ENCODE results near the gene S100A12.
"Not testable (repeated sequence)": the region's sequence is repeated elsewhere in the genome, so short reads cannot be mapped to it uniquely, and the experiment has no call there.

Gene S100A12

GRCh38 chr1:153418758-153419435 is 43.5 kb upstream of the S100A12 start:
- not testable (repeated sequence) for H4K91ac ChIP-seq (ENCODE audit: low read depth, low read length, poor library complexity); H4K8ac ChIP-seq (ENCODE audit: low read depth, low read length); H3K36me3 ChIP-seq (replicated peaks in 1 of 2; ENCODE audit: control insufficient read depth in 2 of 2, insufficient read depth in 2 of 2, low read length in 2 of 2); H3K4me1 ChIP-seq (ENCODE audit: control insufficient read depth in 2 of 2, insufficient read depth in 1 of 2, low read depth in 1 of 2, low read length in 2 of 2); H3K9me3 ChIP-seq (replicated peaks in 1 of 2; ENCODE audit: control insufficient read depth in 2 of 2, insufficient read depth in 1 of 2, low read depth in 1 of 2, low read length in 2 of 2); H2AFZ ChIP-seq (ENCODE audit: low read length); H2BK12ac ChIP-seq (ENCODE audit: low read length); H3K79me1 ChIP-seq (ENCODE audit: low read depth, low read length); H3K4ac ChIP-seq (ENCODE audit: low read length); H2BK5ac ChIP-seq (ENCODE audit: low read length); H3K27me3 ChIP-seq (ENCODE audit: control insufficient read depth in 3 of 3, insufficient read depth in 3 of 3, low read depth in 1 of 3, low read length in 3 of 3); H3K18ac ChIP-seq (ENCODE audit: low read length); H3K4me3 ChIP-seq (ENCODE audit: low read length in 2 of 2); H2BK120ac ChIP-seq (ENCODE audit: low read depth, low read length); H3K4me2 ChIP-seq (ENCODE audit: insufficient read depth, low read length, poor library complexity, severe bottlenecking); H3K23ac ChIP-seq (ENCODE audit: low read depth, low read length, poor library complexity); DNase-seq (ENCODE audit: low spot score); H3K9ac ChIP-seq (ENCODE audit: low read depth, low read length, poor library complexity); H3K14ac ChIP-seq (ENCODE audit: low read length); H3K27ac ChIP-seq (replicated peaks; ENCODE audit: low read length); H2AK5ac ChIP-seq (ENCODE audit: low read depth, low read length); H2BK15ac ChIP-seq (ENCODE audit: low read length)
- WGBS, 2 donors (ENCODE audit: extremely low coverage in 2 of 2, insufficient read length in 2 of 2, insufficient replicate concordance in 1 of 2), result no CpG with 5 or more reads among the region's 7 CpGs

- Histone ChIP-seq H3K27ac (replicated peaks; ENCODE audit: low read length) (no peak overlapping the region), H2BK12ac (ENCODE audit: low read length) (no peak overlapping the region), H3K36me3 (replicated peaks in 1 of 2; ENCODE audit: control insufficient read depth in 2 of 2, insufficient read depth in 2 of 2, low read length in 2 of 2) (no peaks in the 10 kb centered on the region), H2BK5ac (ENCODE audit: low read length) (no peak overlapping the region), H3K9ac (ENCODE audit: low read depth, low read length, poor library complexity) (no peak overlapping the region), H3K4me1 (ENCODE audit: control insufficient read depth in 2 of 2, insufficient read depth in 1 of 2, low read depth in 1 of 2, low read length in 2 of 2) (no peaks in the 10 kb centered on the region), H3K79me1 (ENCODE audit: low read depth, low read length) (no peaks in the 10 kb centered on the region), H2BK120ac (ENCODE audit: low read depth, low read length) (no peak overlapping the region), H3K4ac (ENCODE audit: low read length) (no peak overlapping the region), H4K8ac (ENCODE audit: low read depth, low read length) (no peak overlapping the region), H3K23ac (ENCODE audit: low read depth, low read length, poor library complexity) (no peak overlapping the region), H3K4me2 (ENCODE audit: insufficient read depth, low read length, poor library complexity, severe bottlenecking) (no peak overlapping the region), H3K14ac (ENCODE audit: low read length) (no peak overlapping the region), H3K9me3 (replicated peaks in 1 of 2; ENCODE audit: control insufficient read depth in 2 of 2, insufficient read depth in 1 of 2, low read depth in 1 of 2, low read length in 2 of 2) (no peaks in the 10 kb centered on the region), H3K18ac (ENCODE audit: low read length) (no peak overlapping the region), H4K91ac (ENCODE audit: low read depth, low read length, poor library complexity) (no peak overlapping the region), H2AFZ (ENCODE audit: low read length) (no peak overlapping the region), H2BK15ac (ENCODE audit: low read length) (no peak overlapping the region), H3K4me3 (ENCODE audit: low read length in 2 of 2) (no peak overlapping the region), H3K27me3 (ENCODE audit: control insufficient read depth in 3 of 3, insufficient read depth in 3 of 3, low read depth in 1 of 3, low read length in 3 of 3) (peaks cover 0 to 5% (median 0%) of the 10 kb centered on the region in 3 experiments), H2AK5ac (ENCODE audit: low read depth, low read length) (no peak overlapping the region)
- no CpG with 5 or more reads among the region's 12 CpGs for WGBS, 2 donors (ENCODE audit: extremely low coverage in 2 of 2, insufficient read length in 2 of 2, insufficient replicate concordance in 1 of 2)
- no peak for DNase-seq (ENCODE audit: low spot score)
Measured at GRCh38 chr1:153417136-153417888, 41.9 kb upstream of the S100A12 start.

- no CpG with 5 or more reads among the region's 6 CpGs for WGBS, 2 donors (ENCODE audit: extremely low coverage in 2 of 2, insufficient read length in 2 of 2, insufficient replicate concordance in 1 of 2)
- H3K9me3 ChIP-seq (replicated peaks in 1 of 2; ENCODE audit: control insufficient read depth in 2 of 2, insufficient read depth in 1 of 2, low read depth in 1 of 2, low read length in 2 of 2), result no peaks in the 10 kb centered on the region
- H2BK120ac ChIP-seq (ENCODE audit: low read depth, low read length), result no peak within 1 kb of the TSS
- H3K4me3 ChIP-seq (ENCODE audit: low read length in 2 of 2), result no peak within 1 kb of the TSS
- no peaks in the 10 kb centered on the region for H3K36me3 ChIP-seq (replicated peaks in 1 of 2; ENCODE audit: control insufficient read depth in 2 of 2, insufficient read depth in 2 of 2, low read length in 2 of 2)
- H2BK15ac ChIP-seq (ENCODE audit: low read length), result no peak within 1 kb of the TSS
- H3K14ac ChIP-seq (ENCODE audit: low read length), result no peak within 1 kb of the TSS
- no peaks in the 10 kb centered on the region for H3K79me1 ChIP-seq (ENCODE audit: low read depth, low read length)
- no peak within 1 kb of the TSS for H2BK5ac ChIP-seq (ENCODE audit: low read length)
- no peak within 1 kb of the TSS for H3K9ac ChIP-seq (ENCODE audit: low read depth, low read length, poor library complexity)
- no peak within 1 kb of the TSS for H3K4ac ChIP-seq (ENCODE audit: low read length)
- H2BK12ac ChIP-seq (ENCODE audit: low read length), result no peak within 1 kb of the TSS
- H3K4me1 ChIP-seq (ENCODE audit: control insufficient read depth in 2 of 2, insufficient read depth in 1 of 2, low read depth in 1 of 2, low read length in 2 of 2), result no peaks in the 10 kb centered on the region
- H3K4me2 ChIP-seq (ENCODE audit: insufficient read depth, low read length, poor library complexity, severe bottlenecking), result no peak within 1 kb of the TSS
- no peak within 1 kb of the TSS for H3K18ac ChIP-seq (ENCODE audit: low read length)
- no peak within 1 kb of the TSS for H2AK5ac ChIP-seq (ENCODE audit: low read depth, low read length)
- H3K23ac ChIP-seq (ENCODE audit: low read depth, low read length, poor library complexity), result no peak within 1 kb of the TSS
- no peak within 1 kb of the TSS for H3K27ac ChIP-seq (replicated peaks; ENCODE audit: low read length)
- H4K8ac ChIP-seq (ENCODE audit: low read depth, low read length), result no peak within 1 kb of the TSS
- H4K91ac ChIP-seq (ENCODE audit: low read depth, low read length, poor library complexity), result no peak within 1 kb of the TSS
- H3K27me3 ChIP-seq (ENCODE audit: control insufficient read depth in 3 of 3, insufficient read depth in 3 of 3, low read depth in 1 of 3, low read length in 3 of 3), result peaks cover 0 to 5% (median 0%) of the 10 kb centered on the region in 3 experiments
- no peak within 1 kb of the TSS for H2AFZ ChIP-seq (ENCODE audit: low read length)
- no peak for DNase-seq (ENCODE audit: low spot score)
Measured at GRCh38 chr1:153415850-153416570, 40.6 kb upstream of the S100A12 start, which contains the start of gene S100A7A. Gene S100A7A (plus strand): TSS chr1:153416520. CDS start chr1:153418083, 1,563 bp downstream.

GRCh38 chr1:153413961-153414360 is 38.5 kb upstream of the S100A12 start:
- not testable (repeated sequence) for H3K4me2 ChIP-seq (ENCODE audit: insufficient read depth, low read length, poor library complexity, severe bottlenecking); H3K27me3 ChIP-seq (ENCODE audit: control insufficient read depth in 3 of 3, insufficient read depth in 3 of 3, low read depth in 1 of 3, low read length in 3 of 3); H4K8ac ChIP-seq (ENCODE audit: low read depth, low read length); H2BK5ac ChIP-seq (ENCODE audit: low read length); H2BK12ac ChIP-seq (ENCODE audit: low read length); H3K4ac ChIP-seq (ENCODE audit: low read length); H3K4me3 ChIP-seq (ENCODE audit: low read length in 2 of 2); H3K79me1 ChIP-seq (ENCODE audit: low read depth, low read length); H3K9ac ChIP-seq (ENCODE audit: low read depth, low read length, poor library complexity); H2BK120ac ChIP-seq (ENCODE audit: low read depth, low read length); H3K23ac ChIP-seq (ENCODE audit: low read depth, low read length, poor library complexity); H3K36me3 ChIP-seq (replicated peaks in 1 of 2; ENCODE audit: control insufficient read depth in 2 of 2, insufficient read depth in 2 of 2, low read length in 2 of 2); H3K9me3 ChIP-seq (replicated peaks in 1 of 2; ENCODE audit: control insufficient read depth in 2 of 2, insufficient read depth in 1 of 2, low read depth in 1 of 2, low read length in 2 of 2); H3K4me1 ChIP-seq (ENCODE audit: control insufficient read depth in 2 of 2, insufficient read depth in 1 of 2, low read depth in 1 of 2, low read length in 2 of 2); DNase-seq (ENCODE audit: low spot score); H2AK5ac ChIP-seq (ENCODE audit: low read depth, low read length); H3K18ac ChIP-seq (ENCODE audit: low read length); H2AFZ ChIP-seq (ENCODE audit: low read length); H3K27ac ChIP-seq (replicated peaks; ENCODE audit: low read length); H4K91ac ChIP-seq (ENCODE audit: low read depth, low read length, poor library complexity); H3K14ac ChIP-seq (ENCODE audit: low read length); H2BK15ac ChIP-seq (ENCODE audit: low read length)
